GM23248 (cell line): ENCODE data around the gene MFAP4.

Source experiments
- EZH2 ChIP-seq: fragments of 200-600 bp; sonication (generic); IDR thresholded peaks from 2 replicates; pipeline ENCODE4 v1.6.1; 2018; ENCODE audit warnings: antibody characterized with exemption, mild to moderate bottlenecking; ENCODE audit not compliant: insufficient read depth, poor library complexity, severe bottlenecking
- EZH2phosphoT487 ChIP-seq: fragments of 200-600 bp; sonication (generic); IDR thresholded peaks from 2 replicates; pipeline ENCODE4 v1.6.1; 2018; ENCODE audit warnings: antibody characterized with exemption, moderate library complexity, mild to moderate bottlenecking, low read depth; ENCODE audit not compliant: insufficient read depth

- TF ChIP-seq EZH2phosphoT487 (no peak), EZH2 (no peak)
Measured at GRCh38 chr17:19368229-19368628, 18.8 kb downstream of the MFAP4 start.
